Superior temporal gyrus (tissue), 1 donor: ENCODE results near the gene TBL3.
"Not testable (repeated sequence)": the region's sequence is repeated elsewhere in the genome, so short reads cannot be mapped to it uniquely, and the experiment has no call there.

ENCODE experiments used
- DNase-seq: peaks from one replicate; pipeline ENCODE4 v3.0.0-alpha.2; 2016; ENCODE audit errors: extremely low spot score

The TBL3 gene

DNA sequence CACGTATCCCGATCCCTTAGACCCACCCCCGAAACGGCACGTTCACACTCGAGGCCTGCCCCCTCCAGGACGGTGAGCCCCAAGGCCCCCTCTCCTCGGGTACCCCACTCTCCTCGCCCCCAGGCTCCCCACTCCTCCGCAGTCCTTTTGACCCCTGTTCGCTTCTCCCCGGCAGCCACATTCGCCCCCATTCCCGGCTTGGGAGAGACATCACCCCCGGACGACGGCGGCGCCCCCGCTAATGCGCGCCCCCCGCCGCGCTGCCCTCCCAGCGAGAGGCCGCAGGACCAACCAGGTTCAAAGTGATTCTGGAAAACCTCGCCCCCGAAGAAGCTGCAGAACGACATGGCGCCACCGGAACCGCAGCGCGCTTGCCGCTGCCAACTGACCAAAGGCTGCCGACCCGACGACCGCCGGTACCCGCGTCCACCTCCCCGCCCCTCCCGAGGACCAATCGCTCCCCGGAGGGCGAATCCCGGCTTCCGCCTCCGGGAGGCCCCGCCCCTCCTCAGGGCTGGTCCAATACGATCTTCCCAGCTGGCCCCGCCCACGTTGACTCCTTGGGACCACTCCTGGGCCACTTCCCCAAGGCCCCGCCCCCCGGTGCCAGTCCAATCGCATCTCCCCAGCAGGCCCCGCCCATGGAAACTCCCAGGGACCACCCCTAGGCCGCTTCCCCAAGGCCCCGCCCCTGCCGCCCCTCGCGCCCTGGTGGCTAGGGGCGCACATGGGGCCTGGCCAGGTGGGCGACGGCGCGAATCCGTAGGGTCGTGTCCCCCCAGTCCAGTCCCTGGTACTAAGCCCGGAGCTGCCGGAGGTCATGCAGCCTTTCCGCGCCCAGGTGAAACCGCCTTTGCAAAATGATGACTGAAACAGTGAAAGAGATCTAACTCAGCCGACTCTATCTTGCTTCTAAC lies 28.8 kb upstream of the TBL3 start, which contains the start of gene MSRB1:
TSS of gene MSRB1 (minus strand) at position 390 of the 917 bp plus-strand sequence. CDS start at position 347, 43 bp downstream.
- peak; percentile 98 for DNase-seq

DNA sequence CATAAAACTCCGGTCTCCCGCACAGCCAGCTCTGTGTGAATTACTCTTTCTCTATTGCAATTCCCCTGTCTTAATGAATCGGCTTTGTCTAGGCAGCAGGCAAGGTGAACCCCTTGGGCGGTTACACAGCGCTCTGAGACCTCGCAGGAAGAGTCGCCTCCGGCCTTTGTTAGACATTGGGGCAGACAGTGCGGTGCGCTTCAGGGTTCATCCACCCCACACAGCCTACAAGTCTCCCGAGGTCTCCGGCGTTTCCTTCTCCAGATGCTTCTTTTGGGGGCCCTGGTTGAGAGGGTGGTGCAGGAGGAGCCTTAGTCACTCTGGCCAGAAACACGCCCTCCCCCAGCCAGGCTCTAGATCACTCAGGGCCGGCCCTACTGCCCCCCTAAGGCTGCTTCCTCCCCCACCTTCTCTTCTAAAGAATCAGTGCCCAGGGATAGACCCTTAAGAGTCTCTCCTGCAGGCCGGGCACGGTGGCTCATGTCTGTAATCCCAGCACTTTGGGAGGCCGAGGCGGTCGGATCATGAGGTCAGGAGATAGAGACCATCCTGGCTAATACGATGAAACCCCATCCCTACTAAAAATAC lies 27.1 kb upstream of the TBL3 start:
- DNase-seq, result no peak

DNA sequence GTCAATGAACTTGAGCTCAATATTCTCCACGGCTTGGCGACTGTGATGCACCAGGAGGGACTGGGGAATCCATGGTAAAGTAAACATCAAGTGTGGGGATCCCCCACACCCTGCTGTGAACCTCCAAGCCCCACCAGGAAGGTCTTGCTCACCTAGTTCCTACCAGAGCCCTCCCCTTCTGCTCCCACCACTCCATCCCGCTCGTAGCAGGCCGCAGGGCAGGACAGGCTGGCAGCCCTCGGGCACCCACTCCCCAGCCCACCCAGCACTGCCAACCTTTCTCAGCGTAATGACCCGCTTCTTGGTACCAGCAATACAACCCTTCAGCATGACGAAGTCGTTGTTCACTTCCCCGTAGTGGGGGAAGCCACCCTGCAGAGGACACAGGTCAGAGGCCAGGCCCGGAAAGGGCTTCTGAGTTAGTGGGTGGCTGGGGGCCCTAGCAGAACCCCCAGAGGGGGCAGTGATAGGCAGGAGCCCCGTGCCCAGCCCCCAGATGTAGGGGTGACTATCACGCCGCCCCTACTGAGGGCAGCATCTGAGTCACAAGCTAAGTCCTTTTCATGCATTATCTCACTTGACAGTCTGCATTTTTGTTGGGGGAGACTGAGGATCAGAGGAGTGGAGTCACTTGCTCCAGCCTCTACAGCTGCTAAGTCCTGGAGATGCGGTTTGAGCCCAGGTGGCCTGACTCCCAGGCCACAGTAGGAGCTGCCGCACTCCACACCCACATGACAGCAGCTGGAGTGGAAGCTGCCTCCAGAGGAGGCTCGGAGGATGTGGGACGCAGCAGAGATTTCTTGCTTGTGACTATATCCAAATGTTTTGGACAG lies 26.1 kb upstream of the TBL3 start:
- DNase-seq, result no peak

DNA sequence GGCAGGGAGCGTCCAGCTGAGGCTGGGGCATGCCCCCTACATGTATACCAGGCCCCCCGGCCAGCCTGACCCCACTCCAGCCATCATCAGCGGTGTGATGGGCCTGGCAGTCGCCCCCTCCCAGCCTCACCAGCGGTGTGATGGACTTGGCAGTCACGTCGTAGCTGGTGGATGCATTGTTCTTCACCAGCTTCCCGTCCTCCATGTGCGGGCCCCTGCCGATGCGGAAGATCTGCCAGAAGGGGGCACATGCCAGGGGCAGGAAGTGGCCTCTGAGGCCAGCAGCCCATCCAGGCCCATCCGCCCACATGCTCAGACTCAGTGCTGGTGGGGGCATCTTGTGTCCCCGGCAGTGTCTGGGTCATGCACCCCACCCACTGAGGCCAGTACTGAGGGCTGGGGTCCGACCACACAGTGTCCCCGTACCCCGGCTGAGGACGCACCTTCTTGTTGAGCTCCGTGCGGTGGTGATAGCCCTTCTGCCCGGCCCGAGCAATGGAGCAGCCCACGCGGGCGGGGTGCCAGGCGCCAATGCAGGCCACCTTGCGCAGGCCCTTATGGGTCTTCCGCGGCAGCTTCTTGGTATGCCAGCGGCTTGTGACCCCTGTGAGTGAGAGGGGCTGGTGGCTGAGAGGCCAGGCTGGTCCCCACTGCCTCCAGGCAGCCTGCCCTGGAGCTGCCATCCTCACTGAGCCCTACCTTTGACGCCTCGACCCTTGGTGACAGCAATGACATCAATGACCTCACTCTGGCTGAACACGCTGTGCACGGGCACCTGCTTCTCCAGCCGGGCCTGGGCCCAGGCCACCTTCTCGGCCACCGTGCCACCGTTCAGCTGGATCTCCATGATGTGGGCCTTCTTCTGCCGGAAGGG lies 25.1 kb upstream of the TBL3 start:
- DNase-seq, result no peak

DNA sequence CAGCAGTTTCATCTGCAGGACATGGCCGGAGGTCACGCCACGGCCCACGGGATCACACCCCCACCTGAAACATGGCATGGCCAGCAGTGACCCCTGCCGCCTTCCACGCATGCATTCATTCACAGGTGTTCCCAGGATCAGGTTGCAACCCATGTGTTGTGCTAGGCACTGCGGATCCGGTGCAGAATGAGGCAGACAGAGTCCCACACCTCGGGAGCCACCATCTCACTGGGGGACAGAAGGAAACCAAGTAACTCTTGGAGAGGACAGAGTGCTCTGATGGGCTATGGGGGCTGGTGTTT lies 24.5 kb upstream of the TBL3 start:
- no peak for DNase-seq

DNA sequence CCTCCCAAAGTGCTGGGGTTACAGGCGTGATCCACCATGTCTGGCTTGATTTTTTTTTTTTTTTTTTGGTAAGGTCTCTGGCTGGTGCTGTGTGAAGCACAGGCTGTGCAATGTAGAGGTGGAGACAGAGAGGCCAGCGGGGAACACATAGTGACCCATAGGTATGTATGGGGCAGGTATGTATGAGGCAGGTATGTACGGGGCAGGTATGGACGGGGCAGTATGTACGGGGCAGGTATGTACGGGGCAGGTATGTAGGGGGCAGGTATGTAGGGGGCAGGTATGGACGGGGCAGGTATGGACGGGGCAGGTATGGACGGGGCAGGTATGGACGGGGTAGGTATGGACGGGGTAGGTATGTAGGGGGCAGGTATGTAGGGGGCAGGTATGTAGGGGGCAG lies 22.3 kb upstream of the TBL3 start:
- no peak for DNase-seq

DNA sequence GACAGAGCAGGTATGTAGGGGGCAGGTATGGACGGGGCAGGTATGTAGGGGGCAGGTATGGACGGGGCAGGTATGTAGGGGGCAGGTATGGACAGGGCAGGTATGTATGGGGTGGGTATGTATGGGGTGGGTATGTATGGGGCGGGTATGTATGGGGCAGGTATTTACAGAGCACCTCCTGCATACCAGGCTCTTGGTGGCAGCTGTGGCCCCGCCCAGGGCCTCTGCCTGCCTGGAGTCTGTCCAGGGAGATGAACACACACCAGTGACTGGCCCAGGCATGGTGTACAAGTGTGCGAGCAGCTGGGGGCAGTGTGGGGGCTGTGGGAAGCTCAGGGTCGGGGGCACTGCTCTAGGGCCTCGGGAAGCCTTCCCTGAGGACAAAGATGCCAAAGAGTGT lies 21.8 kb upstream of the TBL3 start:
- DNase-seq, result no peak

DNA sequence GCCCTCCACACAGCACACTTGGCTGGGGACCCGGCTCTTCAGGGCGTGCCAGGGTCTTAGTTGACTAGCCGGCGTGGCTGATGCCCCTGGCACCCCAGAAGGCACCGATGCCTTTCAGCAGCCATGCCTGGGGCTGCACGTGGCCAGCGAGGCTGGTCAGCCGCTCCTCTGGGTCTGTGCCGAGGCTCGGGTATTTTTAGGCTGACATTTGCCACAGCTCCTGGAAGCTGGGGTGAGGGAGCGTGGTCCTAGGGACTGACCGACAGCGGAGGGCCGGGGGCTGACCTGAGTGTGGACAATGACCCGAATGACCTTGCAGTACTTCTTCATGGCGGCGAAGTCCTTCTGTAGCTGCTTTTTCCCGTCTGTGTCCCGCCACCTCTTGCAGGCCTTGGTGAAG lies 21.3 kb upstream of the TBL3 start:
- DNase-seq, result no peak

DNA sequence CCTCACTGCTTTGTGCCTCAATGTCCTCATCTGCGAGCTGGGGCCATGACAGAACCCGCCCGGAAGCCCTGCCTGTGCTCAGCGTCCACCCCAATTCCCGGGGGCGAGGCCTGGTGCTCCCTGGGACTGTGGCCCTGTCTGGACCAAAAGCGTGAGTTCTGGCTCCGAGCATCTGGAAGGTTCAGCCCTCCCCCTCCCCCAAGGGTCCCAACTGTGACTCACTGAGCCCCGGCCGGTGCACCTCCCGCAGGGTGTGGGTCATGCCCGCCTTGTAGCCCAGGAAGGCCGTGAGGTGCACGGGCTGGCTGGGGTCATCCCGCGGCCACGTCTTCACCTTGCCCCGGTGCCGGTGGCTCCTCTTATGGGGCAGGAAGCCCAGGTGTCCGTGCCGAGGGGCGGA lies 18.1 kb upstream of the TBL3 start:
- no peak for DNase-seq

DNA sequence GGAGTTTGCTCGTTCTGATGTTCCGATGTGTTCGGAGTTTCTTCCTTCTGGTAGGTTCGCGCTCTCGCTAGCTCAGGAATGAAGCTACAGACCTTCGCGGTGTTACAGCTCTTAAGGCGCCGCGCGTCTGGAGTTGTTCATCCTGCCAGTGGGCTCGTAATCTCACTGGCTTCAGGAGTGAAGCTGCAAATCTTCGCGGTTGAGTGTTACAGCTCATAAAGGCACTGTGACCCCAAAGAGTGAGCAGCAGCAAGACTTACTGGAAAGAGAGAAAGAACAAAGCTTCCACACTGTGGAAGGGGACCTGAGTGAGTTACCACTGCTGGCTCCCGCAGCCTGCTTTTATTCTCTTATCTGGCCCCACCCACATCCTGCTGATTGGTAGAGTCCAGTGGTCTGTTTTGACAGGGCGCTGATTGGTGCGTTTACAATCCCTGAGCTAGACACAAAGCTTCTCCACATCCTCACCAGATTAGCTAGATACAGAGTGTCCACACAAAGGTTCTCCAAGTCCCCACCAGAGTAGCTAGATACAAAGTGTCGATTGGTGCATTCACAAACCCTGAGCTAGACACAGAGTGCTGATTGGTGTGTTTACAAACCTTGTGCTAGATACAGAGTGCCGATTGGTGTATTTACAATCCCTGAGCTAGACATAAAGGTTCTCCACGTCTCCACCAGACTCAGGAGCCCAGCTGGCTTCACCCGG lies 14.3 kb upstream of the TBL3 start:
- not testable (repeated sequence) for DNase-seq

DNA sequence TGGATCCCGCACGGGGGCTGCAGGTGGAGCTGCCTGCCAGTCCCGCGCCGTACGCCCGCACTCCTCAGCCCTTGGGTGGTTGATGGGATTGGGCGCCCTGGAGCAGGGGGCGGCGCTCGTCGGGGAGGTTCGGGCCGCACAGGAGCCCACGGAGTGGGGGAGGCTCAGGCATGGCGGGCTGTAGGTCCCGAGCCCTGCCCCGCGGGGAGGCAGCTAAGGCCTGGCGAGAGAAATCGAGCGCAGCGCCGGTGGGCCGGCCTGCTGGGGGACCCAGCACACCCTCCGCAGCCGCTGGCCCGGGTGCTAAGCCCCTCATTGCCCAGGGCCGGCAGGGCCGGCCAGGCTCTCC lies 13.7 kb upstream of the TBL3 start:
- DNase-seq, result not testable (repeated sequence)

DNA sequence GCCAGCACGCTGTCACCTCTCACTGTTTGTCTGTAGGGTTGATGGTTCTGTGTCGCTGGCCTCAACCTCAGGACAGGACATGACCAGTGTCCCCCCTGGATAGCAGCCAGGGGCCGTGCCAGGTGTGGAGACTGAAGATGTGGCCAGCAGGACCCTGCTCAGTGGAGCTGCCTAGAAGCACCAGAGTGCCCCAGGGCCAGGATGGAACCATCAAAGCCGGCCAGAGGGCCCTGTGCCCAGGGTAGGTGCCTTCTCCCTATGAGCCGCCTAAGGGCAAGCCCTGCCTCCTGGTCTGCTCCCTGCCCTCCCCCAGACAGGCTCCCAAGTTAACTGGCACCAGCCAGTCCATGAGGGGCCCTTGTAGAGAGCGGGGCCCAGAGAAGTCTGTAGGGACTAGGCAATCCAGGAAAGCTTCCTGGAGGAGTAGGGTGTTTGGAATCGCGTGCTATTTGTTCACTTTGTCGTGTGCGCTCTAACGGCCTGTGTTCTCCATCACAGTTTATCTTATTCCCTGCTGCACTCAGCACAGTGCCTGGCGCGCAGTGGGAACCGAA lies 13.1 kb upstream of the TBL3 start:
- DNase-seq, result no peak

DNA sequence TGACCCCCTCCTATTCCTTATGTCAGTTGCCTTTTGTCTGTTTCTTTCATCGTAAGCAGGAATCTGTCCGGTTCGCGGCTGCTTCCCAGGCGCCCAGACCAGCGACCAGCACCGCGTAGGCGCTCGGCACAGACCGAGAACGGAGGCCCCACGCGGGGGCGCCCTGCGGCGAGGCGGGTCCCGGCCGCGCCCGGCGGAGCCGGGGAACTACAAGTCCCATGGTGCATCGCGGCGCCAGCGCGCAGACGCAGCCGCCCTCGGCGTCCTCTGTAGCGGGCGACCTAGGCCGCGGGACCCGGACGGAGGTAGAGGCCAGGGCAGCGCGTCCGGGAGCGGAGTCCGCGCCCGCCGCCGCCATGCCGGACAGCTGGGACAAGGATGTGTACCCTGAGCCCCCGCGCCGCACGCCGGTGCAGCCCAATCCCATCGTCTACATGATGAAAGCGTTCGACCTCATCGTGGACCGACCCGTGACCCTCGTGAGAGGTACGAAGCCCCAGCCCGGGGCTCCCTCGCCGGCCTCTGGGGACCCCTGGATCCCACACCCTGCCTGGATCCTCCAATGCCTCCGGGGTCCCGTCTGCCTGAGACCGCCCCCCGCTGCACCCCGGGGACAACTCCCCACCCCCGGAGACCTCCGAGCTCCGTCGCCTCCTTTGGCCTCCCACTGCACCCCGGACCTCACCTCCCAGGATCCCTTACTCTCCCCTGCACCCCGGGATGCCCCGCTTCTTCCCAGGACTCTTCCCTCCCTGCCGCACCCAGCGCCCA lies 12.4 kb upstream of the TBL3 start, which contains the start of gene NDUFB10:
TSS of gene NDUFB10 (plus strand) at position 270 of the 771 bp plus-strand sequence. CDS start at position 357, 87 bp downstream.
- peak; percentile 92 for DNase-seq

DNA sequence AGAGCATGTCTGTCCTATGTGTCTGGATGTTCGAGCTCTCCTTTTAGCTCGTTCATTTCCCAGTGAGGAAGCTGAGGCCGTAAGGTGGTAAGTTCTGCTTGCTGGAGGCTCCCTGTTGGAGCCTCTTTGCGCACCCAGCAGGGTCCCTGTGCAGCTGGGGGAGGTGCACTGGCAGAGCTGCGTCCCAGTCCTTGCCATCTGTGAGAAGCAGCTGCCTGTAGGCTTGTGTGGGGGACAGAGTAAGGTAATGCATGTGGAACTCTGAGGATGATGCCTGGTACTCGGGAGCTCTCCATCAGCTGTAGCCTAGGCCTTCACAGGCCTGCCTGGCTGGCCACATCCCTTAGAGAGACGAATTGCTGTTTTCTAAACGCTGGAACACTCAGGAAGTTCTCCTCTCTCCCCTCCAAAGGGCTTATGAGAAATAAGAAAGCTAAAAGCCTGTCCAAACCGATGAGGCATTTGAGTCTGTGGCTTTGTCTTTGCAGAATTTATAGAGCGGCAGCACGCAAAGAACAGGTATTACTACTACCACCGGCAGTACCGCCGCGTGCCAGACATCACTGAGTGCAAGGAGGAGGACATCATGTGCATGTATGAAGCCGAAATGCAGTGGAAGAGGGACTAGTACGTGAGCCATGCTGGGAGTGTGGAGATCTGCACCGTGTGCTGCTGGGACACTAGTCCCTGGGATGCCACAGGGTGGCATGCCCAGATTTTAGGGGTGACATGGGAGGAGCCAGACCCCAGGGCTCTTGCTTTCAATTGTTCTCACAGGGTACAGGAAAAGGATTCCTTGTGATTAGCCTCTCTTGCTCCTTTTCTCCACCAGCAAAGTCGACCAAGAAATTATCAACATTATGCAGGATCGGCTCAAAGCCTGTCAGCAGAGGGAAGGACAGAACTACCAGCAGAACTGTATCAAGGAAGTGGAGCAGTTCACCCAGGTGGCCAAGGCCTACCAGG lies 10.9 kb upstream of the TBL3 start:
- no peak for DNase-seq

DNA sequence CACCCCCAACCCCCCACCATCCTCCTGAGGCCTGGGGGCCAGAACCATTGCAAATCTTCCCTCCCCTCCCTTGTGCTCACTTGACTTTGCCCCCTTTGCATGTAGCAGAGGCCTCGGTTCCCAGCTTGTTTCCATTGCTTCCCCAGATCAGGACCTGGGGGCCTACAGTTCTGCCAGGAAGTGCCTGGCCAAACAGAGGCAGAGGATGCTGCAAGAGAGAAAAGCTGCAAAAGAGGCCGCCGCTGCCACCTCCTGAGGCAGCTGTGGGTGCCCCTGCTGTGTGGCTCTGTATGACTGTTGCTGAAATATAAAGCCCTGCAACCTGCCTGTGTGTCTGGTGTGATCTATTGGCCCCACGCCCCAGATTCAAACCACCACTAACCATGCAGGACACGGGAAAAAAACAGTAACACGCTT lies 10.2 kb upstream of the TBL3 start:
- no peak for DNase-seq

DNA sequence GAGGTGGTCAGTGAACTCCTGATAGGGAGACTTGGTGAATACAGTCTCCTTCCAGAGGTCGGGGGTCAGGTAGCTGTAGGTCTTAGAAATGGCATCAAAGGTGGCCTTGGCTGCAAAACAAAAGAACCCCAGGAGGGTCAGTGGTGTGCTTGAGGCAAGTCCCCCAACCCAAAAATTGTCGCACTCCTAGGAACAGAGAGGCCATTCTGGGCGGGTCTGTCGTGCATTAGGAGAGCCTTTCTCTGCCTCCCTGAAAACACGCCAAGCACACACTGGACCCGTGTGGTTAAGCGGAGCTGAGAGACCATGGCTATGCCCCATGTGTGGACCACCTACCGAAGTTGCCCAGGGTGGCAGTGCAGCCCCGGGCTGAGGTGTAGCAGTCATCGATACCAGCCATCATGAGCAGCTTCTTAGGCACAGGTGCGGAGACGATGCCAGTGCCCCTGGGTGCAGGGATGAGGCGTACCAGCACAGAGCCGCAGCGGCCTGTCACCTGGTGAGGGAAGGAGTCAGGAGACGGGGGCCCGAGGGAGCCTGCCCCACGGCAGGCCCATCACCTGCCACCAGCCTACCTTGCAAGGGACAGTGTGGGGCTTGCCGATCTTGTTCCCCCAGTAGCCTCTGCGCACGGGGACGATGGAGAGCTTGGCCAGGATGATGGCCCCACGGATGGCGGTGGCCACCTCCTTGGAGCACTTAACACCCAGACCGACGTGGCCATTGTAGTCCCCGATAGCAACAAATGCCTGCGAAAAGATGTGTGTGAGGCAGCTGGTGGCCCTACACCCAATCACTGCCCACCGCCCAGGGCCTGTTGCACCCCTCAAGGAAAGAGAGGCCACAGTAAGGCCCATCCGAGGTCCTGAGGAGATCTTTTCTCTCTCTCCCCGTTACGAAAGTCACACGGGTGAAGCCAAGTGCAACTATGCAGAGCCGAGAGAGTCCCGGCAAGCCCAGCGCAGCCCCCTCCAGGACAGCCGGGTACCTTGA lies 9.4 kb upstream of the TBL3 start:
- DNase-seq, result not testable (repeated sequence)

DNA sequence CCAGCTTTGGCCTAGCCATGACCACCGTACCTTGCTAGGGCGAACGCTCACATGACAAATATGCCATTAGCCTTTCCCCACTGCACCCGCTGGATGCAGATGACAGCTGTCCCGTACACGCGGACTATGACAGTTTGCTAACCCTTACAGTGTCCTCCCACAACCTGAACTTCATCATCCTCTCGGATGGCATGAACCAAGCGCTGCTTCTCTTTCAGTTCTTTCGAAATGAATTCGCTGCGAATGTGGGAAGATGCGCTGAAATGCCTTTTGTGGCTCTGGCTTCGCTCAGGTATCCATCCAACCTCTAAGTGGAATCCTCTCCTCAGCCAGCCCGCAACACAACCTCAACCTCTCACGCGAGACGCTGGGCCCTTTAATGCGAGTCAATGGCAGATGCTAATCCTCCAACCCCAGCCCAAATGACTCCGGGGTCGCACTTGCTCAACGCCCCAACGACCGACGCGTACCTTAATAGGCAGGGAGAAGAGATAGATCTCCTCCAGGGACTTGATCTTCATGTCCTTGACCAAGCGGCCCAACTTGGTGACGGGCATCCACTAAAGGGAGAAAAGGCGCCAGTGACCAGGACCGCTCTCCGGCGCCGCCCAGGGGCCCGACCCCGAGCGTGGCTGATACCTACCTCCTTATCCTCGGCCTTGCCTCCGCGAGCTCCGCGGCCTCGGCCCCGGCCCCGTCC lies 7.9 kb upstream of the TBL3 start:
- DNase-seq, result peak; percentile 40
